T-helper 2 cell (primary cell): ENCODE measurements around the gene KRTAP3-1.

ENCODE experiments used
- DNase-seq, 5 experiments: peaks; one replicate each; pipeline versions ENCODE4 v3.0.0 to v3.0.0-alpha.2; 2012 to 2022

The KRTAP3-1 gene

DNA sequence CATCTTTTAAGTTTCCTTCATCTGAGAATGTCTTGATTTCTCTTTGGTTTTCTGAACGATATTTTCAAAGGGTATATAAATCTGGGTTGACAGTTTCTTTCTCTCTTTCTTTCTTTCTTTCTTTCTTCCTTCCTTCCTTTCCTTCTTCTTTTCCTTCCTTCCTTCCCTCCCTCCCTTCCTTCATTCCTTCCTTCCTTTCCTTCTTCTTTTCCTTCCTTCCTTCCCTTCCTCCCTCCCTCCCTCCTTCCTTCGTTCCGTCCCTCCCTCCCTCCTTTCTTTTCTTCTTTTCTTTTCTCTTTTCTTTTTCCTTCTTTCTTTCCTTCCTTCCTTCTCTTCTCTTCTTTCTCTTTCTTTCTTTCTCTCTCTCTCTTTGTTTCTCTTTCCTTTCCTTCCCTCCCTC, 34.6 kb downstream of the KRTAP3-1 start:
- DNase-seq: no peak

GRCh38 chr17:40967582-40967981, 41.3 kb downstream of the KRTAP3-1 start:
- DNase-seq: no peak

- DNase-seq: no peak
Measured at GRCh38 chr17:40966848-40967247, 42.1 kb downstream of the KRTAP3-1 start, which contains the start of gene KRT39. Gene KRT39, minus strand, starts transcription at chr17:40966948. Its CDS starts 92 bp downstream, at chr17:40966856.

GRCh38 chr17:40963838-40964237, 45.1 kb downstream of the KRTAP3-1 start:
- peak in 1 of 5 experiments; percentile 24 for DNase-seq

- DNase-seq: no peak
Measured at GRCh38 chr17:40962059-40962561, 46.8 kb downstream of the KRTAP3-1 start.

GRCh38 chr17:40961591-40961990, 47.3 kb downstream of the KRTAP3-1 start:
- DNase-seq: no peak

DNA sequence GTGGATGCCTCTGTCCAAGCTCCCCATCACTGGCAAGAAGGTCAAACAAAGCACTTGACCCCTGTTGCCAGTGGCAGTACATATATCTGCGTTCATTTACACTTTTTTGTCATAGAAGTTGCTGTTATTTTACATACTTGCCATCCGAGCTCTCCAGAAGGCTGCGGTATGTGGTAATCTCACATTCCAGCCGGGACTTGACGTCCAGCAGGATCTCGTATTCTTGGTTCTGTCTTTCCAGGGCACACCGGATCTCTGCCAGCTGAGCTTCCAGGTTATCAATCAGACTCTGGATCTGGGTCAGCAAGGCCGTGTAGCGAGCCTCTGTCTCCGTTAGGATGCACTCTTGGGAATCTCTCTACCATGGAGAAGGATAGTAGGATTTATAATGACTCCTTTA, 48.8 kb downstream of the KRTAP3-1 start:
- no peak for DNase-seq
